ENCODE results near the gene REX1BD.

REX1BD gene

GRCh38 chr19:18603958-18604819, 15.6 kb downstream of the REX1BD start:
- no peak for DNase-seq
- in situ Hi-C loops (cut with HindIII; ENCODE audit: low pct_ligation_motif_present, low sequenced_read_pairs) = no loop called here
- no peak overlapping the region for H3K27ac ChIP-seq
- no peaks in the 10 kb centered on the region for H3K36me3 ChIP-seq (replicated peaks)
- no peak for TF ChIP-seq CTCF (IDR thresholded peaks at IDR 0.05; ENCODE audit: low read depth, low read length, missing control alignments)
- H3K27me3 ChIP-seq (replicated peaks) = peaks cover 51% of the 10 kb centered on the region
- H3K4me3 ChIP-seq (ENCODE audit: low read depth, low read length) = no peak overlapping the region

GRCh38 chr19:18604820-18605159, 16.2 kb downstream of the REX1BD start:
- no peak for DNase-seq
- no peaks in the 10 kb centered on the region for H3K36me3 ChIP-seq (replicated peaks)
- TF ChIP-seq CTCF (IDR thresholded peaks at IDR 0.05; ENCODE audit: low read depth, low read length, missing control alignments) = no peak
- H3K4me3 ChIP-seq (ENCODE audit: low read depth, low read length) = no peak overlapping the region
- in situ Hi-C loops (cut with HindIII; ENCODE audit: low pct_ligation_motif_present, low sequenced_read_pairs) = no loop called here
- no peak overlapping the region for H3K27ac ChIP-seq
- peaks cover 57% of the 10 kb centered on the region for H3K27me3 ChIP-seq (replicated peaks)

- H3K27ac ChIP-seq = no peak overlapping the region
- no peaks in the 10 kb centered on the region for H3K36me3 ChIP-seq (replicated peaks)
- DNase-seq = no peak
- TF ChIP-seq CTCF (IDR thresholded peaks at IDR 0.05; ENCODE audit: low read depth, low read length, missing control alignments) = no peak
- in situ Hi-C loops (cut with HindIII; ENCODE audit: low pct_ligation_motif_present, low sequenced_read_pairs) = no loop called here
- peak overlapping the region; percentile 32 for H3K4me3 ChIP-seq (ENCODE audit: low read depth, low read length)
- H3K27me3 ChIP-seq (replicated peaks) = peaks cover 61% of the 10 kb centered on the region
These were observed 16.6 kb downstream of the REX1BD start for GRCh38 chr19:18605196-18605545.

- in situ Hi-C loops (cut with HindIII; ENCODE audit: low pct_ligation_motif_present, low sequenced_read_pairs) = no loop called here
- H3K4me3 ChIP-seq (ENCODE audit: low read depth, low read length) = peak overlapping the region; percentile 32
- peaks cover 67% of the 10 kb centered on the region for H3K27me3 ChIP-seq (replicated peaks)
- no peak for DNase-seq
- H3K36me3 ChIP-seq (replicated peaks) = no peaks in the 10 kb centered on the region
- no peak overlapping the region for H3K27ac ChIP-seq
- TF ChIP-seq CTCF (IDR thresholded peaks at IDR 0.05; ENCODE audit: low read depth, low read length, missing control alignments) = no peak
These were observed 17.1 kb downstream of the REX1BD start for GRCh38 chr19:18605546-18606280.

- no peak within 1 kb of the TSS for H3K27ac ChIP-seq
- no peaks in the 10 kb centered on the region for H3K36me3 ChIP-seq (replicated peaks)
- no peak for DNase-seq
- peak within 1 kb of the TSS; percentile 32 for H3K4me3 ChIP-seq (ENCODE audit: low read depth, low read length)
- in situ Hi-C loops (cut with HindIII; ENCODE audit: low pct_ligation_motif_present, low sequenced_read_pairs) = no loop called here
- TF ChIP-seq CTCF (IDR thresholded peaks at IDR 0.05; ENCODE audit: low read depth, low read length, missing control alignments) = no peak
- H3K27me3 ChIP-seq (replicated peaks) = peaks cover 73% of the 10 kb centered on the region
These were observed 18.0 kb downstream of the REX1BD start, which contains the start of gene CRLF1 for GRCh38 chr19:18606281-18607225. TSS of gene CRLF1 (minus strand) at chr19:18606799. CDS start at chr19:18606656, 143 bp downstream.
